ENCODE data around the gene TMEM131. TPM values are rescaled to one million over a fixed set of nuclear protein-coding genes. Genes with fewer than 3 reads are reported as not detected.

Gene TMEM131
- polyA plus RNA-seq, 3 donors: 7.0 to 23.6 (median 8.2) TPM

GRCh38 chr2:97715951-97716694 is 279.6 kb downstream of the TMEM131 start:
- intact Hi-C loops (cut with micrococcal nuclease): no loop called here
- Mint-ChIP-seq H3K27ac (peak overlapping the region in 1 of 7 donors; percentile 57), H3K9me3 (peaks cover 0 to 1% (median 0%) of the 10 kb centered on the region in 7 donors), H3K4me3 (no peak overlapping the region), H3K27me3 (ENCODE audit: low read depth in 3 of 3) (peaks cover 0 to 7% (median 3%) of the 10 kb centered on the region in 3 donors), H3K36me3 (no peaks in the 10 kb centered on the region), H3K4me1 (peaks cover 12% of the 10 kb centered on the region)
- H3K4me1 ChIP-seq (ENCODE audit: control insufficient read depth in 1 of 2, insufficient read depth in 2 of 2, low read length in 2 of 2): peaks cover 8 to 11% of the 10 kb centered on the region in 2 donors
- H4K20me1 ChIP-seq (ENCODE audit: insufficient read depth, low read length): no peaks in the 10 kb centered on the region
- no peaks in the 10 kb centered on the region for H3K79me2 ChIP-seq (ENCODE audit: insufficient read depth, low read length)
- no peaks in the 10 kb centered on the region for H3K27me3 ChIP-seq (ENCODE audit: control insufficient read depth in 2 of 2, insufficient read depth in 2 of 2, low read length in 2 of 2)
- DNase-seq: no peak
- no peaks in the 10 kb centered on the region for H3K9me3 ChIP-seq (replicated peaks in 1 of 2; ENCODE audit: control insufficient read depth in 1 of 2, insufficient read depth in 1 of 2, low read length in 2 of 2)
- H2AFZ ChIP-seq (ENCODE audit: insufficient read depth, low read depth, low read length, poor library complexity, severe bottlenecking): no peak overlapping the region
- no peak overlapping the region for H3K9ac ChIP-seq (ENCODE audit: insufficient read depth, low read length, poor library complexity, severe bottlenecking)
- H3K4me2 ChIP-seq (replicated peaks; ENCODE audit: extremely low read depth, low read length, poor library complexity, severe bottlenecking): no peak overlapping the region
- H3K27ac ChIP-seq (ENCODE audit: low read depth in 1 of 2, low read length in 2 of 2): no peak overlapping the region
- no peak overlapping the region for H3K4me3 ChIP-seq (replicated peaks in 1 of 3; ENCODE audit: low read depth in 2 of 3, low read length in 3 of 3)
- no peak for TF ChIP-seq CTCF (IDR thresholded peaks at IDR 0.05)
- 100% methylated on average over 3 of the region's 9 CpGs for WGBS (ENCODE audit: insufficient coverage)
- H3K36me3 ChIP-seq (replicated peaks in 1 of 2; ENCODE audit: control insufficient read depth in 1 of 2, insufficient read depth in 2 of 2, low read length in 2 of 2): no peaks in the 10 kb centered on the region

- H3K4me3 ChIP-seq (replicated peaks in 1 of 3; ENCODE audit: low read depth in 2 of 3, low read length in 3 of 3): no peak overlapping the region
- no peaks in the 10 kb centered on the region for H3K36me3 ChIP-seq (replicated peaks in 1 of 2; ENCODE audit: control insufficient read depth in 1 of 2, insufficient read depth in 2 of 2, low read length in 2 of 2)
- intact Hi-C loops (cut with micrococcal nuclease): no loop called here
- H4K20me1 ChIP-seq (ENCODE audit: insufficient read depth, low read length): no peaks in the 10 kb centered on the region
- H3K9me3 ChIP-seq (replicated peaks in 1 of 2; ENCODE audit: control insufficient read depth in 1 of 2, insufficient read depth in 1 of 2, low read length in 2 of 2): no peaks in the 10 kb centered on the region
- H2AFZ ChIP-seq (ENCODE audit: insufficient read depth, low read depth, low read length, poor library complexity, severe bottlenecking): no peak overlapping the region
- 90% methylated on average over 9 of the region's 13 CpGs for WGBS (ENCODE audit: insufficient coverage)
- H3K4me1 Mint-ChIP-seq: peaks cover 12% of the 10 kb centered on the region
- H3K27me3 ChIP-seq (ENCODE audit: control insufficient read depth in 2 of 2, insufficient read depth in 2 of 2, low read length in 2 of 2): no peaks in the 10 kb centered on the region
- peak overlapping the region in 1 of 7 donors; percentile 26 for H3K27ac Mint-ChIP-seq
- peaks cover 0 to 6% (median 2%) of the 10 kb centered on the region in 3 donors for H3K27me3 Mint-ChIP-seq (ENCODE audit: low read depth in 3 of 3)
- H3K4me2 ChIP-seq (replicated peaks; ENCODE audit: extremely low read depth, low read length, poor library complexity, severe bottlenecking): no peak overlapping the region
- no peak for DNase-seq
- peaks cover 0 to 2% (median 0%) of the 10 kb centered on the region in 7 donors for H3K9me3 Mint-ChIP-seq
- no peak overlapping the region for H3K27ac ChIP-seq (ENCODE audit: low read depth in 1 of 2, low read length in 2 of 2)
- no peak overlapping the region for H3K4me3 Mint-ChIP-seq
- peaks cover 8 to 11% of the 10 kb centered on the region in 2 donors for H3K4me1 ChIP-seq (ENCODE audit: control insufficient read depth in 1 of 2, insufficient read depth in 2 of 2, low read length in 2 of 2)
- no peaks in the 10 kb centered on the region for H3K36me3 Mint-ChIP-seq
- TF ChIP-seq CTCF (IDR thresholded peaks at IDR 0.05): no peak
- no peak overlapping the region for H3K9ac ChIP-seq (ENCODE audit: insufficient read depth, low read length, poor library complexity, severe bottlenecking)
- no peaks in the 10 kb centered on the region for H3K79me2 ChIP-seq (ENCODE audit: insufficient read depth, low read length)
Measured at GRCh38 chr2:97714950-97715652, 280.6 kb downstream of the TMEM131 start.
